ENCODE data around the gene CCDC57.

The CCDC57 gene

DNA sequence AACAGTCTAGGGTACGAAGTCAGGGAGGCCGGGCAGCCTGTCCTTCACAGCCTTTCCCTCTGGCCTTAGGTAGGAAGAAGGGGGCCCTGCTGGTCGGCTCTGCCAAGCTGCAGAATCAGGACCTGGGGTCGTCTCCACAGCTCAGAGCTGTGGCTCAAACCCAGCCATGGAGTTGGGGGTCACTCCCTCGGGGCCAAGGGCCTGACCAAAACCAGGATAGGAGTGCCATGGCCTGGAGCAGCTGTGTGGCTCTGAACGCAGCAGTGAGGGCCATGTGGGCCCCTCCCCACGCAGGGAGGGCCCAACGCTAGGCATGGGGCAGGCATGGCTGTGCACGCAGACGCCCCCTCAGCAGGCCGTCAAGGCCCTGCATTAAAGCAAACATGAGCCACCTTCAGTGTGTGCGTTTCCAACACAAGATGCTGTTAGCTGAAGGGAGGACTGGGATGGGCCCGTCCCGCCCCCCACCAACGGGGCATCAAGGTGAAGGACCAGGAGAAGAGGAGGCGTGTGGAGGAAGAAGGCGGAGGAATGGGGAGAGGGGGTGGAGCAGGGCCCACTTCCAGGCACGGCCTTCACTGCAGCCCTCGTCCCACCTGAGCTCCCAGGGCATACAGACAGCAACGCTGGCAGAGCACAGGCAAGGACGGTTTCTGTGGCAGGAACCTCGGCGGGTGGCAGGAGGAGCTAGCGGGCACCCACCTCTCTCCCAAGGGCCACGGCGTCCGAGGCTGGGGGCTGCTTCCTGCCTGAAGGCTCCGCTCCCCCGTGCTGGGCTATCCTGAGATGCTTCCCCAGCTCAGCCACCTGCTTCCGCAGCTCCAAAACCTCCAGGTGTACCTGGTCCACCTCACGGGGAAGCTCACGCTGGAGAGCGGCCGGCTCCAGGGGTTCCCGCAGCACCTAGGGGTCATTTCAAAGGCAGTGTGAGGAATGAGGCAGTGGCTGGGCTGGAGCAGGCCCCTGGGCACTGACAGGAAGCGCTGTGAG, 55.3 kb downstream of the CCDC57 start:
- no peak overlapping the region for H3K27ac ChIP-seq (ENCODE audit: low read length)
- DNase-seq: no peak
- H3K4me1 ChIP-seq (ENCODE audit: insufficient read depth, low read length): no peaks in the 10 kb centered on the region

DNA sequence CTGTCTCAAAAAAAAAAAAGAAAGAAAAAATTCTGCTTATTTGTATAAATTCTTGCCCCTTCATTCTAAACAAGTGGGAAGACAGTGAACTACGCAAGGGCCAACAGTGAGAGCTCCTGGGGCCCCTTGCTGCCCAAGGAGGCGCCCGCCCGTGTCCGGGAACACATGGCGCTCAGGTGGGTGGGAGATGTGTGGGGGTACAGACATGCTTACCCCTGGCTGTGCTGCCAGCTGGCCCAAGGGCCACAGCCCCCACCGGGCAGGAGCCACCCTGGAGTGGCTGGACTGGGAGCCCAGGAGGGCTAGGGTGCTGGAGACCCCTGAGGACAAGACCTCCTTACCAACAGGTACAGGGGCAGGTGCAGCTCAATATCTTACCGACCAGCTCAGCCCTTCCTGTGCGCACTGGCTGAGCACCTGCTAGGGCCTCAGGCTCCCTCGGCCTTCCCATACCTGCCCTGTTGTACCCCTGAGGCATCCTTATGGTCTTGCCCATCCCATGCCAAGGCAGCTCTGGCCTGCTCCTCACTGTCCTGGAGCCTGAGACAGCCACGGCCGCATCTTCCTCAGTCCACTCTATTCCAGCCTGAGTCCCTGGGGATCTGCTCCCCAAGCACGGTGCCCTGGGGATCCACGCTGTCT, 56.2 kb downstream of the CCDC57 start:
- DNase-seq (no peak), ATAC-seq (ENCODE audit: insufficient read depth, low read depth) (no peak)
- Histone ChIP-seq H3K79me2 (ENCODE audit: insufficient read depth, low read length) (no peaks in the 10 kb centered on the region), H3K4me1 (ENCODE audit: insufficient read depth, low read length) (no peaks in the 10 kb centered on the region), H2AFZ (ENCODE audit: low read depth, low read length) (no peak overlapping the region), H3K27me3 (ENCODE audit: insufficient read depth, low read length, poor library complexity) (no peaks in the 10 kb centered on the region), H3K36me3 (ENCODE audit: insufficient read depth, low read length) (peaks cover 65% of the 10 kb centered on the region), H3K9ac (ENCODE audit: low read depth, low read length) (no peak overlapping the region), H3K9me3 (ENCODE audit: insufficient read depth, low read length, severe bottlenecking) (no peaks in the 10 kb centered on the region), H3K4me2 (ENCODE audit: insufficient read depth, low read length) (no peak overlapping the region), H3K4me3 (ENCODE audit: low read depth in 1 of 2, low read length in 2 of 2) (no peak overlapping the region), H3K27ac (ENCODE audit: low read length) (no peak overlapping the region), H4K20me1 (ENCODE audit: insufficient read depth, low read length) (no peaks in the 10 kb centered on the region)
- TF ChIP-seq, protein P1, sequence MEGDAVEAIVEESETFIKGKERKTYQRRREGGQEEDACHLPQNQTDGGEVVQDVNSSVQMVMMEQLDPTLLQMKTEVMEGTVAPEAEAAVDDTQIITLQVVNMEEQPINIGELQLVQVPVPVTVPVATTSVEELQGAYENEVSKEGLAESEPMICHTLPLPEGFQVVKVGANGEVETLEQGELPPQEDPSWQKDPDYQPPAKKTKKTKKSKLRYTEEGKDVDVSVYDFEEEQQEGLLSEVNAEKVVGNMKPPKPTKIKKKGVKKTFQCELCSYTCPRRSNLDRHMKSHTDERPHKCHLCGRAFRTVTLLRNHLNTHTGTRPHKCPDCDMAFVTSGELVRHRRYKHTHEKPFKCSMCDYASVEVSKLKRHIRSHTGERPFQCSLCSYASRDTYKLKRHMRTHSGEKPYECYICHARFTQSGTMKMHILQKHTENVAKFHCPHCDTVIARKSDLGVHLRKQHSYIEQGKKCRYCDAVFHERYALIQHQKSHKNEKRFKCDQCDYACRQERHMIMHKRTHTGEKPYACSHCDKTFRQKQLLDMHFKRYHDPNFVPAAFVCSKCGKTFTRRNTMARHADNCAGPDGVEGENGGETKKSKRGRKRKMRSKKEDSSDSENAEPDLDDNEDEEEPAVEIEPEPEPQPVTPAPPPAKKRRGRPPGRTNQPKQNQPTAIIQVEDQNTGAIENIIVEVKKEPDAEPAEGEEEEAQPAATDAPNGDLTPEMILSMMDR (IDR thresholded peaks at IDR 0.05; ENCODE audit: borderline replicate concordance, extremely low read depth, low read length, poor library complexity, severe bottlenecking): no peak
- no peak for TF ChIP-seq EZH2 (IDR thresholded peaks at IDR 0.05; ENCODE audit: borderline replicate concordance, low read depth, low read length, severe bottlenecking)

More for the DNA sequence above, 55.3 kb downstream of the CCDC57 start:
- TF ChIP-seq EZH2 (IDR thresholded peaks at IDR 0.05; ENCODE audit: borderline replicate concordance, low read depth, low read length, severe bottlenecking): no peak
- H3K9me3 ChIP-seq (ENCODE audit: insufficient read depth, low read length, severe bottlenecking): no peaks in the 10 kb centered on the region
- ATAC-seq (ENCODE audit: insufficient read depth, low read depth): no peak
- H3K27me3 ChIP-seq (ENCODE audit: insufficient read depth, low read length, poor library complexity): no peaks in the 10 kb centered on the region
- no peak overlapping the region for H2AFZ ChIP-seq (ENCODE audit: low read depth, low read length)
- no peak overlapping the region for H3K4me3 ChIP-seq (ENCODE audit: low read depth in 1 of 2, low read length in 2 of 2)
- no peak overlapping the region for H3K4me2 ChIP-seq (ENCODE audit: insufficient read depth, low read length)
- H3K36me3 ChIP-seq (ENCODE audit: insufficient read depth, low read length): peaks cover 67% of the 10 kb centered on the region
- no peaks in the 10 kb centered on the region for H3K79me2 ChIP-seq (ENCODE audit: insufficient read depth, low read length)
- no peak overlapping the region for H3K9ac ChIP-seq (ENCODE audit: low read depth, low read length)
- H4K20me1 ChIP-seq (ENCODE audit: insufficient read depth, low read length): no peaks in the 10 kb centered on the region

DNA sequence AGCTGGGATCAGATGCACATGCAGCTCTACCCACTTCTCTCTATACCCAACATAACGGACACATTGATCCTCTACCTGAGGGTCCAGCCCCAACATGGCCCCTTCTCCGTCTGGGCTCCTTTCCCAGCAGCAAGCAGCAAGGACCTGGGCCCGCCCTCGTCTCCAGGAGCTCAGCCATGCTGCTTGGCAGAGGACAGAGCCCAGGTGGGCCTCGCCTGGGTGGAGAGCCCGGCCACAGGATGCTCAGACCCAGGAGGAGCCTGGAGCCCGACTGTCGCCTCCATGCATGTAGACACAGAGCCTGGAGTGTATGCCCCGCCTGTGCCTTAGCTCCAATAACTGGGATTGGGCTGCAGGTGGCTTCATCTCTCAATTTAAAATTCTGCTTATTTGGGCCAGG, 57.0 kb downstream of the CCDC57 start:
- no peak overlapping the region for H3K27ac ChIP-seq (ENCODE audit: low read length)

DNA sequence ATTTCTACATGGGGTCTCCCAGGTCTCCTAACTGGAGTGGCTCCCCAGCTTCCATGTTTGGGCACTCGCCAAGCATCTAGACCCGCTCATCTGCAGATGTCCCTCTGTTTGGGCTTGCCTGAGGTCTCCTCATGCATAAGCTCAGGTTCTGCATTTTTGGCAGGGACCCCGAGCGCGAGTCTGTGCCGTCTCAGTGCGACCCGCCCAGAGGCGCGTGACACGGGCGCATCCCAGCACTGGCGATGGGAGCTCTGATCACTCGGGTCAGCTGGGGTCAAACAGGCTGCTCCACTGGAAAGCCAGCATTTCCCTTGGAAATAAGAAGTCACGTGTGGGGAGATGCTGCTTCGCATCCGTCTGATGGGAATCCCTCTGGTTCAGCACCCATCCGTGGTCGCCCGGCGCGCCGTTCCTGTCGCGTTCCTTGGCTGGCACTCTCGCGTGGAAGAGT, 57.7 kb downstream of the CCDC57 start:
- no peak for ATAC-seq (ENCODE audit: insufficient read depth, low read depth)
- Histone ChIP-seq H3K9me3 (ENCODE audit: insufficient read depth, low read length, severe bottlenecking) (no peaks in the 10 kb centered on the region), H3K4me2 (ENCODE audit: insufficient read depth, low read length) (no peak overlapping the region)

More for the DNA sequence above, 57.0 kb downstream of the CCDC57 start:
- H3K4me1 ChIP-seq (ENCODE audit: insufficient read depth, low read length): no peaks in the 10 kb centered on the region
- H3K4me2 ChIP-seq (ENCODE audit: insufficient read depth, low read length): no peak overlapping the region
- no peak for TF ChIP-seq EZH2 (IDR thresholded peaks at IDR 0.05; ENCODE audit: borderline replicate concordance, low read depth, low read length, severe bottlenecking)
- peaks cover 60% of the 10 kb centered on the region for H3K36me3 ChIP-seq (ENCODE audit: insufficient read depth, low read length)
- no peaks in the 10 kb centered on the region for H3K9me3 ChIP-seq (ENCODE audit: insufficient read depth, low read length, severe bottlenecking)
- no peak overlapping the region for H2AFZ ChIP-seq (ENCODE audit: low read depth, low read length)
- H3K4me3 ChIP-seq (ENCODE audit: low read depth in 1 of 2, low read length in 2 of 2): no peak overlapping the region
- H3K27me3 ChIP-seq (ENCODE audit: insufficient read depth, low read length, poor library complexity): no peaks in the 10 kb centered on the region
- ATAC-seq (ENCODE audit: insufficient read depth, low read depth) (no peak), DNase-seq (no peak)
- no peaks in the 10 kb centered on the region for H3K79me2 ChIP-seq (ENCODE audit: insufficient read depth, low read length)
- no peak overlapping the region for H3K9ac ChIP-seq (ENCODE audit: low read depth, low read length)
- no peaks in the 10 kb centered on the region for H4K20me1 ChIP-seq (ENCODE audit: insufficient read depth, low read length)

More for the DNA sequence above, 57.7 kb downstream of the CCDC57 start:
- Histone ChIP-seq H4K20me1 (ENCODE audit: insufficient read depth, low read length) (no peaks in the 10 kb centered on the region), H3K27me3 (ENCODE audit: insufficient read depth, low read length, poor library complexity) (no peaks in the 10 kb centered on the region), H3K4me3 (ENCODE audit: low read depth in 1 of 2, low read length in 2 of 2) (no peak overlapping the region), H3K79me2 (ENCODE audit: insufficient read depth, low read length) (no peaks in the 10 kb centered on the region), H3K36me3 (ENCODE audit: insufficient read depth, low read length) (peaks cover 55% of the 10 kb centered on the region), H3K4me1 (ENCODE audit: insufficient read depth, low read length) (no peaks in the 10 kb centered on the region), H3K9ac (ENCODE audit: low read depth, low read length) (no peak overlapping the region), H3K27ac (ENCODE audit: low read length) (no peak overlapping the region), H2AFZ (ENCODE audit: low read depth, low read length) (no peak overlapping the region)
- no peak for TF ChIP-seq EZH2 (IDR thresholded peaks at IDR 0.05; ENCODE audit: borderline replicate concordance, low read depth, low read length, severe bottlenecking)
- TF ChIP-seq, protein P1 (IDR thresholded peaks at IDR 0.05; ENCODE audit: borderline replicate concordance, extremely low read depth, low read length, poor library complexity, severe bottlenecking): no peak
- DNase-seq: no peak
